Fibroblast of peridontal ligament (primary cell): ENCODE data around the gene MFGE8.

Experiments used
- DNase-seq: peaks from one replicate; pipeline ENCODE4 v3.0.0-alpha.2; 2010; ENCODE audit errors: extremely low read depth

The MFGE8 gene

GRCh38 chr15:88872106-88872505 is 41.1 kb downstream of the MFGE8 start:
- no peak for DNase-seq

GRCh38 chr15:88871313-88871712 is 41.9 kb downstream of the MFGE8 start:
- no peak for DNase-seq

GRCh38 chr15:88866295-88866881 is 46.8 kb downstream of the MFGE8 start:
- no peak for DNase-seq

GRCh38 chr15:88865498-88866099 is 47.6 kb downstream of the MFGE8 start:
- DNase-seq, result no peak

- DNase-seq, result no peak
These were observed 48.2 kb downstream of the MFGE8 start for GRCh38 chr15:88864861-88865497.

GRCh38 chr15:88863412-88863811 is 49.8 kb downstream of the MFGE8 start:
- DNase-seq, result no peak

GRCh38 chr15:88860212-88860611 is 53.0 kb downstream of the MFGE8 start:
- no peak for DNase-seq

- no peak for DNase-seq
These were observed 53.6 kb downstream of the MFGE8 start for GRCh38 chr15:88859550-88859949.

GRCh38 chr15:88858934-88859333 is 54.2 kb downstream of the MFGE8 start:
- DNase-seq, result no peak

GRCh38 chr15:88852476-88852875 is 60.7 kb downstream of the MFGE8 start:
- DNase-seq, result no peak

GRCh38 chr15:88849376-88850072 is 63.7 kb downstream of the MFGE8 start:
- DNase-seq, result no peak
